Fibroblast of lung (primary cell): Measurements from ENCODE around the gene PRKCQ. TPM values are rescaled to one million over a fixed set of nuclear protein-coding genes. Genes with fewer than 3 reads are reported as not detected.

Experiments used
- DNase-seq, 2 donors: peaks; one replicate each; pipeline versions ENCODE4 v3.0.0 to v3.0.0-alpha.2; 2010; ENCODE audit warnings: low read depth in 2 of 2
- H2AFZ ChIP-seq: 2 replicates; pipeline ENCODE4 v1.5.1; 2012; ENCODE audit warnings: low read length, control low read depth, inconsistent platforms
- H3K27ac ChIP-seq: 2 replicates; pipeline ENCODE4 v1.5.1; 2011; ENCODE audit warnings: low read length, control low read depth; ENCODE audit not compliant: insufficient read depth
- H3K27me3 ChIP-seq: 2 replicates; pipeline ENCODE4 v1.5.1; 2011; ENCODE audit warnings: mild to moderate bottlenecking, low read length; ENCODE audit not compliant: control insufficient read depth, insufficient read depth
- H3K36me3 ChIP-seq: 2 replicates; pipeline ENCODE4 v1.5.1; 2011; ENCODE audit warnings: low read length; ENCODE audit not compliant: control insufficient read depth, insufficient read depth
- H3K4me1 ChIP-seq: 2 replicates; pipeline ENCODE4 v1.5.1; 2011; ENCODE audit warnings: low read length; ENCODE audit not compliant: control insufficient read depth, insufficient read depth; ENCODE audit errors: extremely low read depth
- H3K4me2 ChIP-seq: 2 replicates; pipeline ENCODE4 v1.5.1; 2011; ENCODE audit warnings: low read length, control low read depth; ENCODE audit not compliant: insufficient read depth; ENCODE audit errors: extremely low read depth
- H3K4me3 ChIP-seq, 4 experiments: fragments of 200-600 bp in 1 of 4; sonication (generic) in 1 of 4; replicated peaks in 1 of 4; 2 replicates each; pipeline ENCODE4 v1.5.1; 2011 to 2016; ENCODE audit warnings: low read length in 4 of 4, low read depth in 3 of 4, mild to moderate bottlenecking in 3 of 4, control low read depth in 2 of 4, inconsistent platforms in 1 of 4, mixed read lengths in 1 of 4; ENCODE audit not compliant: insufficient read depth in 1 of 4; ENCODE audit errors: control extremely low read depth in 1 of 4
- H3K79me2 ChIP-seq: 2 replicates; pipeline ENCODE4 v1.5.1; 2012; ENCODE audit warnings: mild to moderate bottlenecking, low read length, inconsistent platforms; ENCODE audit not compliant: control insufficient read depth, insufficient read depth
- H3K9ac ChIP-seq: 2 replicates; pipeline ENCODE4 v1.5.1; 2011; ENCODE audit warnings: mild to moderate bottlenecking, low read length, control low read depth; ENCODE audit not compliant: insufficient read depth
- H3K9me3 ChIP-seq: 2 replicates; pipeline ENCODE4 v1.5.1; 2012; ENCODE audit warnings: low read depth, low read length; ENCODE audit not compliant: control insufficient read depth, insufficient read depth
- H4K20me1 ChIP-seq: 2 replicates; pipeline ENCODE4 v1.5.1; 2011; ENCODE audit warnings: low read length; ENCODE audit not compliant: control insufficient read depth, insufficient read depth; ENCODE audit errors: extremely low read depth
- EZH2 ChIP-seq: IDR thresholded peaks from 2 replicates; pipeline ENCODE4 v1.5.1; 2012; ENCODE audit warnings: low read length, control low read depth, mild to moderate bottlenecking; ENCODE audit errors: missing control alignments
- polyA plus RNA-seq, 2 donors: library from polyadenylated mRNA; depleted of rRNA in 1 of 2; stranded (reverse) in 1 of 2; unstranded in 1 of 2; fragments of >200 nt; gene quantifications; 2 replicates each; pipeline ENCODE4 v1.2.1, GENCODE V29; 2011 to 2012; ENCODE audit warnings: missing spikeins in 1 of 2
- total RNA-seq: library from RNA; depleted of rRNA; stranded (reverse); fragments of >200 nt; gene quantifications from 2 replicates; pipeline ENCODE4 v1.2.1, GENCODE V29; 2014
- TF ChIP-seq, protein P1 (sequence below), 2 donors: IDR thresholded peaks in 1 of 2; conservative IDR thresholded peaks in 1 of 2; 1 replicate in 1 of 2; 2 replicates in 1 of 2; pipeline ENCODE4 v1.5.1; 2011 to 2012; ENCODE audit warnings: low read length in 2 of 2, control low read depth in 1 of 2, inconsistent platforms in 1 of 2, low read depth in 1 of 2, mild to moderate bottlenecking in 1 of 2

PRKCQ gene
- total and polyA plus RNA-seq, 2 donors (not counting 1 experiment from before 2014, with no cell fraction given) = under 0.01 to 0.01 TPM

DNA sequence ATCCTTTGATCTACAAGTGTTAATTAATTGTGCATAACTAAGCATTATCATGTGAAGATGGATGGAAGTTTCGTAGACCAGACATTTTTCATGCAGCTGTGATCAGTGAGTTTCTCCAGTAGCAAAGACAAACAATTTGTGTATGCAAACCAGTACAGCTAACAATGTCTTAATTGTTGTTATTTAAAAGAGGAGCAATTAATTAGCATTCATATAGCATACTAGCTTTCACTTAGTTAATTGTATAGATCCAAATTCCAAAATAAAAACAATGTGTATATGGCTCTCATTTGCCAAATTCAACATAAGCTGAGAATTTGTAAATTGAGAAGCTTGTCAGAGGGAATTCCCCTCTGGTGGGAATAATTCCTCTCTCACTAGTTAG is 22.6 kb upstream of the PRKCQ start:
- Histone ChIP-seq H3K4me3 (no peak overlapping the region), H3K36me3 (no peaks in the 10 kb centered on the region), H2AFZ (no peak overlapping the region), H3K79me2 (no peaks in the 10 kb centered on the region), H3K4me2 (no peak overlapping the region), H3K9me3 (no peaks in the 10 kb centered on the region), H3K27ac (no peak overlapping the region), H3K9ac (no peak overlapping the region), H3K27me3 (no peaks in the 10 kb centered on the region), H4K20me1 (no peaks in the 10 kb centered on the region), H3K4me1 (no peaks in the 10 kb centered on the region)
- DNase-seq = no peak
- TF ChIP-seq EZH2 = no peak
- TF ChIP-seq, protein P1, sequence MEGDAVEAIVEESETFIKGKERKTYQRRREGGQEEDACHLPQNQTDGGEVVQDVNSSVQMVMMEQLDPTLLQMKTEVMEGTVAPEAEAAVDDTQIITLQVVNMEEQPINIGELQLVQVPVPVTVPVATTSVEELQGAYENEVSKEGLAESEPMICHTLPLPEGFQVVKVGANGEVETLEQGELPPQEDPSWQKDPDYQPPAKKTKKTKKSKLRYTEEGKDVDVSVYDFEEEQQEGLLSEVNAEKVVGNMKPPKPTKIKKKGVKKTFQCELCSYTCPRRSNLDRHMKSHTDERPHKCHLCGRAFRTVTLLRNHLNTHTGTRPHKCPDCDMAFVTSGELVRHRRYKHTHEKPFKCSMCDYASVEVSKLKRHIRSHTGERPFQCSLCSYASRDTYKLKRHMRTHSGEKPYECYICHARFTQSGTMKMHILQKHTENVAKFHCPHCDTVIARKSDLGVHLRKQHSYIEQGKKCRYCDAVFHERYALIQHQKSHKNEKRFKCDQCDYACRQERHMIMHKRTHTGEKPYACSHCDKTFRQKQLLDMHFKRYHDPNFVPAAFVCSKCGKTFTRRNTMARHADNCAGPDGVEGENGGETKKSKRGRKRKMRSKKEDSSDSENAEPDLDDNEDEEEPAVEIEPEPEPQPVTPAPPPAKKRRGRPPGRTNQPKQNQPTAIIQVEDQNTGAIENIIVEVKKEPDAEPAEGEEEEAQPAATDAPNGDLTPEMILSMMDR (conservative IDR thresholded peaks at IDR 0.05 in 1 of 2, IDR thresholded peaks at IDR 0.05 in 1 of 2; ENCODE audit: low read depth in 1 of 2, low read length in 2 of 2) = no peak

DNA sequence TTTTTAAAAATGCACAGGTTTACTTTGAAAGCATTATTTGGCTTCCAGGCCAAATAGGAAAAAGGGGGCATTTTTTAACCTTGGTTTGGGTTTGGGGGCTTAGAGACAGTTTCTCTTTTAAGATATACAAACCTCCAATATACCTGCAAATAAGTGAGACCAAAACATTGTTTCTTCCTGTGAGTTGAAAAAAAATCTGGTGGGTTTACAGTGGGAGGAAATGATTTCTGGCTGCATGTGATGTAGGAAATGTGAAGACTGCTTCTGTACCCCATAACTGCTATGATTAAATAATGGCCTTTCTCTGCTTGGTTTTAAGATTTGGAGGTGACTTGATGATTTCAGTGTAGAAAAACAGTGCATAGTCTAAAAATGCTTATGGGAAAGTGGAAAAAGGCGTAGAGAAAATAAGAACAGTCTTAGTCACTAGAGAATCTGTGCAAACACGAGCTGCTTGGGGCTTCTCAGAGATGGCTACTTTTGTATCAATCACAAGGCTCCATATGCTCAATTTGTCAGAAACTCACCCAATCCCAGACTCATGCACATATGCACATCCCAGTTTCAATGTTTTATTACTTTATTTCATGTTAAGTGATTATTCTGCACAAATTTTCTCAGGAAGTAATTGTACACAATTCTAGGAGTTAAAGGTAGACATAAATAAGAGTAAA is 22.1 kb upstream of the PRKCQ start:
- TF ChIP-seq, protein P1 (conservative IDR thresholded peaks at IDR 0.05 in 1 of 2, IDR thresholded peaks at IDR 0.05 in 1 of 2; ENCODE audit: low read depth in 1 of 2, low read length in 2 of 2) = no peak
- TF ChIP-seq EZH2 = no peak
- no peak overlapping the region for H3K9ac ChIP-seq

DNA sequence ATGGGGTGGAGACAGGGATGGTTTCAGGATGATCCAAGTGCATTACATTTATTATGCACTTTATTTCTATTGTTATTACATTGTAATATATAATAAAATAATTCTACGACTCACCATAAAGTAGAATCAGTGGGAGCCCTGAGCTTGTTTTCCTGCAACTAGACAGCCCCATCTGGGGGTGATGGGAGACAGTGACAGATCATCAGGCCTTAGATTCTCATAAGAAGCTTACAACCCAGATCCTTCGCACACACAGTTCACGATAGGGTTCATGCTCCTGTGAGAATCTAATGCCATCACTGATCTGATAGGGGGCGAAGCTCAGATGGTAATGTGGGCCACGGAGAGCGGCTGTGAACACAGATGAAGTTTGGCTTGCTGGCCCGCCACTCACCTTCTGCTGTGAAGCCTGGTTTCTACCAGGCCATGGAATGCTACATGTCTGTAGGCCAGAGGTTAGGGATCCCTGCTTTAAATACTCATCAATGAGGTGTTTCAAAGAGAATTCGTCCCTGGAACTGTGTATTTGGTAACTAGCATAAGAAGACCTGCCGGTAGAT is 21.2 kb upstream of the PRKCQ start:
- Histone ChIP-seq H3K9ac (no peak overlapping the region), H3K36me3 (no peaks in the 10 kb centered on the region), H3K4me1 (no peaks in the 10 kb centered on the region), H3K4me2 (no peak overlapping the region), H3K9me3 (no peaks in the 10 kb centered on the region), H3K27me3 (no peaks in the 10 kb centered on the region), H3K4me3 (no peak overlapping the region), H4K20me1 (no peaks in the 10 kb centered on the region), H2AFZ (no peak overlapping the region), H3K79me2 (no peaks in the 10 kb centered on the region), H3K27ac (no peak overlapping the region)
- no peak for TF ChIP-seq EZH2
- TF ChIP-seq, protein P1 (conservative IDR thresholded peaks at IDR 0.05 in 1 of 2, IDR thresholded peaks at IDR 0.05 in 1 of 2; ENCODE audit: low read depth in 1 of 2, low read length in 2 of 2) = no peak
- no peak for DNase-seq

More for the DNA sequence above, 22.1 kb upstream of the PRKCQ start:
- DNase-seq = no peak
- H3K79me2 ChIP-seq = no peaks in the 10 kb centered on the region
- no peak overlapping the region for H3K4me3 ChIP-seq
- H3K4me2 ChIP-seq = no peak overlapping the region
- no peak overlapping the region for H3K27ac ChIP-seq
- H3K27me3 ChIP-seq = no peaks in the 10 kb centered on the region
- no peaks in the 10 kb centered on the region for H3K4me1 ChIP-seq
- H3K36me3 ChIP-seq = no peaks in the 10 kb centered on the region
- no peak overlapping the region for H2AFZ ChIP-seq
- no peaks in the 10 kb centered on the region for H4K20me1 ChIP-seq
- H3K9me3 ChIP-seq = no peaks in the 10 kb centered on the region
